ENCODE measurements around the gene ANKRD10. TPM values are rescaled to one million over a fixed set of nuclear protein-coding genes. Genes with fewer than 3 reads are reported as not detected.

Gene ANKRD10
- total and polyA plus RNA-seq, 2 of the 8 experiments (the other 6 are each of a cell fraction or from before 2014, with no cell fraction given), result 146 to 218 TPM

GRCh38 chr13:110883542-110883941 lies 31.3 kb downstream of the ANKRD10 start:
- no peak overlapping the region for H4K91ac ChIP-seq (replicated peaks; ENCODE audit: insufficient read length, low read length)
- no peak overlapping the region for H3K27ac ChIP-seq (ENCODE audit: low read depth, low read length)
- H2AK5ac ChIP-seq (ENCODE audit: low read depth, low read length), result no peak overlapping the region
- H2BK15ac ChIP-seq (ENCODE audit: low read length), result no peak overlapping the region
- peaks cover 2 to 7% (median 4%) of the 10 kb centered on the region in 4 experiments; a peak in 5 of 7 replicates for H3K4me1 ChIP-seq (replicated peaks in 1 of 4; ENCODE audit: control insufficient read depth in 3 of 4, insufficient read depth in 4 of 4, low read length in 3 of 4)
- no peak overlapping the region for H3K4me2 ChIP-seq (ENCODE audit: insufficient read depth in 1 of 2, low read depth in 2 of 2, low read length in 2 of 2)
- no peak overlapping the region for H3K4ac ChIP-seq (replicated peaks; ENCODE audit: insufficient read length, low read depth, low read length)
- H4K20me1 ChIP-seq (replicated peaks in 1 of 2; ENCODE audit: control insufficient read depth in 1 of 2, insufficient read depth in 2 of 2, low read length in 2 of 2), result peaks cover 0 to 7% of the 10 kb centered on the region in 2 experiments
- H2BK12ac ChIP-seq (ENCODE audit: low read depth, low read length), result no peak overlapping the region
- no peaks in the 10 kb centered on the region for H3K79me2 ChIP-seq (ENCODE audit: control insufficient read depth in 1 of 2, insufficient read depth in 2 of 2, low read length in 2 of 2)
- H3K36me3 ChIP-seq (ENCODE audit: control insufficient read depth in 2 of 4, insufficient read depth in 4 of 4, low read length in 3 of 4), result peaks cover 0 to 5% (median 1%) of the 10 kb centered on the region in 4 experiments; a peak in 1 of 8 replicates
- no peak overlapping the region for H2BK120ac ChIP-seq (replicated peaks; ENCODE audit: low read depth, low read length)
- no peak overlapping the region for H3K4me3 ChIP-seq (ENCODE audit: extremely low read depth in 1 of 4, insufficient read depth in 2 of 4, low read depth in 3 of 4, low read length in 4 of 4)
- no peaks in the 10 kb centered on the region for H3K79me1 ChIP-seq (ENCODE audit: low read depth, low read length)
- no peak overlapping the region for H3K9ac ChIP-seq (replicated peaks in 1 of 4; ENCODE audit: extremely low read depth in 1 of 4, low read depth in 3 of 4, low read length in 3 of 4)
- H3K27me3 ChIP-seq (replicated peaks in 1 of 4; ENCODE audit: control insufficient read depth in 3 of 4, extremely low read depth in 1 of 4, insufficient read depth in 3 of 4, low read length in 3 of 4), result no peaks in the 10 kb centered on the region
- peak; percentile 32 for FAIRE-seq
- 96% methylated on average over 7 of the region's 7 CpGs; no CpG with 5 or more reads in 1 of the 2 experiments for WGBS, 2 experiments (ENCODE audit: extremely low coverage in 1 of 2, insufficient coverage in 1 of 2, insufficient read length in 1 of 2, insufficient replicate concordance in 2 of 2, low coverage in 1 of 2, low lambda C conversion rate in 2 of 2, missing lambda C conversion rate in 1 of 2)
- H3K18ac ChIP-seq (ENCODE audit: extremely low read depth, low read length), result no peak overlapping the region
- H2BK5ac ChIP-seq (ENCODE audit: low read depth, low read length), result no peak overlapping the region
- H3K23ac ChIP-seq (ENCODE audit: insufficient read length), result no peak overlapping the region
- no peak overlapping the region for H3K14ac ChIP-seq (ENCODE audit: insufficient read length)
- no peak overlapping the region for H4K5ac ChIP-seq (ENCODE audit: insufficient read length, low read depth, low read length)
- ChIA-PET POLR2A (ENCODE audit: partially characterized antibody) (interaction anchor here (0.6 to 7.2 kb wide), 3 partner anchors 11 to 30 kb away, joined by 3 to 50 read pairs (median 4); partner anchors contain the start of gene ANKRD10), CTCF (ENCODE audit: partially characterized antibody) (interaction anchor here (0.7 to 1.1 kb wide), 3 partner anchors 16 to 68 kb away, joined by 3 to 4 read pairs (median 4); no protein-coding TSS in a partner anchor)
- no peak overlapping the region for H3K56ac ChIP-seq (replicated peaks; ENCODE audit: insufficient read length, low read depth, low read length)
- H4K8ac ChIP-seq (ENCODE audit: extremely low read depth, insufficient read depth, low read length), result no peak overlapping the region
- H3K23me2 ChIP-seq (ENCODE audit: low read depth, low read length), result no peaks in the 10 kb centered on the region
- no peak overlapping the region for H2AFZ ChIP-seq (ENCODE audit: low read length)
- DNase-seq (ENCODE audit: low read depth in 1 of 2, low spot score in 2 of 2), result no peak
- H3K9me3 ChIP-seq (ENCODE audit: insufficient read depth in 2 of 2, low read depth in 1 of 2, low read length in 1 of 2), result no peaks in the 10 kb centered on the region
- no peak overlapping the region for H2BK20ac ChIP-seq (ENCODE audit: low read length)
- TF ChIP-seq KDM1A (IDR thresholded peaks at IDR 0.05; ENCODE audit: borderline replicate concordance, low read length), result no peak
- no peak for TF ChIP-seq GTF2F1 (IDR thresholded peaks at IDR 0.05; ENCODE audit: borderline replicate concordance, low read depth, low read length)
- TF ChIP-seq ASH2L (IDR thresholded peaks at IDR 0.05; ENCODE audit: low read length), result no peak
- no peak for TF ChIP-seq HDAC2 (IDR thresholded peaks at IDR 0.05; ENCODE audit: borderline replicate concordance in 1 of 2, low read depth in 2 of 2, low read length in 2 of 2)
- TF ChIP-seq, protein P1, sequence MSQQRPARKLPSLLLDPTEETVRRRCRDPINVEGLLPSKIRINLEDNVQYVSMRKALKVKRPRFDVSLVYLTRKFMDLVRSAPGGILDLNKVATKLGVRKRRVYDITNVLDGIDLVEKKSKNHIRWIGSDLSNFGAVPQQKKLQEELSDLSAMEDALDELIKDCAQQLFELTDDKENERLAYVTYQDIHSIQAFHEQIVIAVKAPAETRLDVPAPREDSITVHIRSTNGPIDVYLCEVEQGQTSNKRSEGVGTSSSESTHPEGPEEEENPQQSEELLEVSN (IDR thresholded peaks at IDR 0.05), result no peak
- TF ChIP-seq KDM4A (IDR thresholded peaks at IDR 0.05; ENCODE audit: low read depth, low read length, severe bottlenecking), result no peak
- TF ChIP-seq, protein P2, sequence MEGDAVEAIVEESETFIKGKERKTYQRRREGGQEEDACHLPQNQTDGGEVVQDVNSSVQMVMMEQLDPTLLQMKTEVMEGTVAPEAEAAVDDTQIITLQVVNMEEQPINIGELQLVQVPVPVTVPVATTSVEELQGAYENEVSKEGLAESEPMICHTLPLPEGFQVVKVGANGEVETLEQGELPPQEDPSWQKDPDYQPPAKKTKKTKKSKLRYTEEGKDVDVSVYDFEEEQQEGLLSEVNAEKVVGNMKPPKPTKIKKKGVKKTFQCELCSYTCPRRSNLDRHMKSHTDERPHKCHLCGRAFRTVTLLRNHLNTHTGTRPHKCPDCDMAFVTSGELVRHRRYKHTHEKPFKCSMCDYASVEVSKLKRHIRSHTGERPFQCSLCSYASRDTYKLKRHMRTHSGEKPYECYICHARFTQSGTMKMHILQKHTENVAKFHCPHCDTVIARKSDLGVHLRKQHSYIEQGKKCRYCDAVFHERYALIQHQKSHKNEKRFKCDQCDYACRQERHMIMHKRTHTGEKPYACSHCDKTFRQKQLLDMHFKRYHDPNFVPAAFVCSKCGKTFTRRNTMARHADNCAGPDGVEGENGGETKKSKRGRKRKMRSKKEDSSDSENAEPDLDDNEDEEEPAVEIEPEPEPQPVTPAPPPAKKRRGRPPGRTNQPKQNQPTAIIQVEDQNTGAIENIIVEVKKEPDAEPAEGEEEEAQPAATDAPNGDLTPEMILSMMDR (IDR thresholded peaks at IDR 0.05; ENCODE audit: control extremely low read depth in 1 of 3, insufficient read depth in 1 of 3, low read depth in 1 of 3, low read length in 3 of 3), result no peak
- no peak for TF ChIP-seq CREB1 (IDR thresholded peaks at IDR 0.05)
- no peak for TF ChIP-seq KDM5A (IDR thresholded peaks at IDR 0.05; ENCODE audit: low read length)

Measured in H1 (cell line).